ENCODE measurements around the gene RPS15A. TPM values are rescaled to one million over a fixed set of nuclear protein-coding genes. Genes with fewer than 3 reads are reported as not detected.

Gene RPS15A
- total RNA-seq (1,000 to 10,000 TPM; 1,015 to 1,060 TPM), polyA plus RNA-seq (ENCODE audit: insufficient read length in 6 of 6) (1,000 to 10,000 TPM; 2,477 to 3,133 (median 3,038) TPM)
- long read RNA-seq, donor 1, transcript RPS15A-201 (5 exons, 2,203 nt): minor isoform, 232 of 3,906 reads
- long read RNA-seq, donor 1, transcript RPS15A-209 (2 exons, 606 nt): minor isoform, 17 of 3,906 reads
- long read RNA-seq, donor 1, transcript RPS15A-212 (6 exons, 589 nt): minor isoform, 13 of 3,906 reads
- long read RNA-seq, donor 1, transcript RPS15A-203 (5 exons, 525 nt): major isoform, 2,797 of 3,906 reads
- long read RNA-seq, donor 1, partial matches to known transcripts: 793 of 3,906 reads
- long read RNA-seq, donor 1, other reads (novel, unspliced or antisense): 35 of 3,906 reads
- long read RNA-seq, donor 2, transcript RPS15A-206 (3 exons, 1,022 nt): minor isoform, 13 of 3,444 reads
- long read RNA-seq, donor 2, transcript RPS15A-201 (5 exons, 2,203 nt): minor isoform, 183 of 3,444 reads
- long read RNA-seq, donor 2, transcript RPS15A-209 (2 exons, 606 nt): minor isoform, 14 of 3,444 reads
- long read RNA-seq, donor 2, transcript RPS15A-203 (5 exons, 525 nt): major isoform, 2,106 of 3,444 reads
- long read RNA-seq, donor 2, partial matches to known transcripts: 1,103 of 3,444 reads
- long read RNA-seq, donor 2, other reads (novel, unspliced or antisense): 5 of 3,444 reads
- long read RNA-seq, donor 3, transcript RPS15A-203 (5 exons, 525 nt): major isoform, 2,477 of 3,442 reads
- long read RNA-seq, donor 3, transcript RPS15A-212 (6 exons, 589 nt): minor isoform, 19 of 3,442 reads
- long read RNA-seq, donor 3, transcript RPS15A-209 (2 exons, 606 nt): minor isoform, 17 of 3,442 reads
- long read RNA-seq, donor 3, transcript RPS15A-201 (5 exons, 2,203 nt): minor isoform, 207 of 3,442 reads
- long read RNA-seq, donor 3, partial matches to known transcripts: 689 of 3,442 reads
- long read RNA-seq, donor 3, other reads (novel, unspliced or antisense): 14 of 3,442 reads
- long read RNA-seq, donor 4, transcript RPS15A-212 (6 exons, 589 nt): minor isoform, 7 of 1,668 reads
- long read RNA-seq, donor 4, transcript RPS15A-201 (5 exons, 2,203 nt): minor isoform, 94 of 1,668 reads
- long read RNA-seq, donor 4, transcript RPS15A-203 (5 exons, 525 nt): major isoform, 1,233 of 1,668 reads
- long read RNA-seq, donor 4, partial matches to known transcripts: 310 of 1,668 reads
- long read RNA-seq, donor 4, other reads (novel, unspliced or antisense): 17 of 1,668 reads
- long read RNA-seq, donor 5, transcript RPS15A-203 (5 exons, 525 nt): major isoform, 2,262 of 3,223 reads
- long read RNA-seq, donor 5, transcript RPS15A-201 (5 exons, 2,203 nt): minor isoform, 140 of 3,223 reads
- long read RNA-seq, donor 5, transcript RPS15A-209 (2 exons, 606 nt): minor isoform, 7 of 3,223 reads
- long read RNA-seq, donor 5, transcript RPS15A-212 (6 exons, 589 nt): minor isoform, 11 of 3,223 reads
- long read RNA-seq, donor 5, partial matches to known transcripts: 768 of 3,223 reads
- long read RNA-seq, donor 5, other reads (novel, unspliced or antisense): 20 of 3,223 reads
- long read RNA-seq, donor 6, transcript RPS15A-212 (6 exons, 589 nt): minor isoform, 15 of 6,150 reads
- long read RNA-seq, donor 6, transcript RPS15A-209 (2 exons, 606 nt): minor isoform, 20 of 6,150 reads
- long read RNA-seq, donor 6, transcript RPS15A-203 (5 exons, 525 nt): major isoform, 4,329 of 6,150 reads
- long read RNA-seq, donor 6, transcript RPS15A-201 (5 exons, 2,203 nt): minor isoform, 357 of 6,150 reads
- long read RNA-seq, donor 6, partial matches to known transcripts: 1,361 of 6,150 reads
- long read RNA-seq, donor 6, other reads (novel, unspliced or antisense): 35 of 6,150 reads
- long read RNA-seq, donor 7, transcript RPS15A-203 (5 exons, 525 nt): major isoform, 1,657 of 2,763 reads
- long read RNA-seq, donor 7, transcript RPS15A-201 (5 exons, 2,203 nt): minor isoform, 120 of 2,763 reads
- long read RNA-seq, donor 7, transcript RPS15A-209 (2 exons, 606 nt): minor isoform, 16 of 2,763 reads
- long read RNA-seq, donor 7, transcript RPS15A-212 (6 exons, 589 nt): minor isoform, 9 of 2,763 reads
- long read RNA-seq, donor 7, partial matches to known transcripts: 933 of 2,763 reads
- long read RNA-seq, donor 7, other reads (novel, unspliced or antisense): 18 of 2,763 reads
- long read RNA-seq, donor 8, transcript RPS15A-212 (6 exons, 589 nt): minor isoform, 10 of 1,551 reads
- long read RNA-seq, donor 8, transcript RPS15A-201 (5 exons, 2,203 nt): minor isoform, 78 of 1,551 reads
- long read RNA-seq, donor 8, transcript RPS15A-210 (4 exons, 418 nt): minor isoform, 6 of 1,551 reads
- long read RNA-seq, donor 8, transcript RPS15A-203 (5 exons, 525 nt): major isoform, 1,116 of 1,551 reads
- long read RNA-seq, donor 8, partial matches to known transcripts: 323 of 1,551 reads
- long read RNA-seq, donor 8, other reads (novel, unspliced or antisense): 5 of 1,551 reads
- long read RNA-seq, donor 9, transcript RPS15A-203 (5 exons, 525 nt): major isoform, 14 of 24 reads
- long read RNA-seq, donor 9, partial matches to known transcripts: 5 of 24 reads
- long read RNA-seq, donor 9, other reads (novel, unspliced or antisense): 0 of 24 reads
- long read RNA-seq, donor 10, transcript RPS15A-212 (6 exons, 589 nt): minor isoform, 6 of 1,455 reads
- long read RNA-seq, donor 10, transcript RPS15A-203 (5 exons, 525 nt): major isoform, 1,073 of 1,455 reads
- long read RNA-seq, donor 10, transcript RPS15A-210 (4 exons, 418 nt): minor isoform, 5 of 1,455 reads
- long read RNA-seq, donor 10, transcript RPS15A-201 (5 exons, 2,203 nt): minor isoform, 84 of 1,455 reads
- long read RNA-seq, donor 10, partial matches to known transcripts: 278 of 1,455 reads
- long read RNA-seq, donor 10, other reads (novel, unspliced or antisense): 6 of 1,455 reads
- long read RNA-seq, donor 11: 0 reads
- long read RNA-seq, donor 12, transcript RPS15A-201 (5 exons, 2,203 nt): minor isoform, 96 of 1,806 reads
- long read RNA-seq, donor 12, transcript RPS15A-203 (5 exons, 525 nt): major isoform, 1,377 of 1,806 reads
- long read RNA-seq, donor 12, transcript RPS15A-209 (2 exons, 606 nt): minor isoform, 5 of 1,806 reads
- long read RNA-seq, donor 12, partial matches to known transcripts: 322 of 1,806 reads
- long read RNA-seq, donor 12, other reads (novel, unspliced or antisense): 0 of 1,806 reads

DNA sequence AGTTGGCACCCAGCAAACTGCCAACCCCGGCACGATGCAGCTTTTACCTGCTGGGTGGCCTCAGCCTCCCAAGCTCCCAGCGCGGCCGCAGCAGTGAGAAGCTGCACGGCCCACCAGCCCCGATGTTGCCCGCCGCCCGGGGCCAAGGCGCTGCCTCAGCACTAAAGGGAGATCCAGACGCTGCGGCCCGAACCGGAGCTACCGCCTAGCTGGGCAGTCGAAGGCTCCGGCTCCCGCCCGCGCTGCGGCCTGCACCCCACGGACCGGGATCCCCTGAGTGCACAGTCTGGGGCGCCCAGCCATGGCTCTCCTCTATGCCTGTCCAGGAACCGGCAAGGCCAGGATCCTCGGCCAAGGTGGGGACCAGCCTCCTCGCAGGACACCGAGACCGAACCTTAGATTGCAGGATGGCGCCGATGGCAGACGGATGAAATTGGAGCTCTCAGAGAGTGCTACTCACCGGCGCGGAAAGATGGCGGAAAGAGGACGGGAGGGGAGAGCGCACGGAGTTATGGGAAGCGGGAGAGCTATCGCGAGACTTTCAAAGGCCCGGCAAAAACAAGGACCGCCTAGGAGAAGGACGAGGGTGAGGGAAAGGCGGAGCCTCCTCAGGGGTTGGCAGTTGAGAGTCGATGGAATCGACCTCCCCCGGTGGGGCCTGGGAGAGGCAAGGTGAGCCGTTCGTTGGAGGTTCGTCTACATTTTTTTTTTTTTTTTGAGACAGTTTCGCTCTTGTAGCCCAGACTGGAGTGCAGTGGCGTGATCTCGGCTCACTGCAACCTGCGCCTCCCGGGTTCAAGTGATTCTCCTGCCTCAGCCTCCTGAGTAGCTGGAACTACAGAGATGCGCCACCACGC, at the start of gene RPS15A:
RPS15A (minus strand) TSS at position 485 of the 857 bp plus-strand sequence. CDS start 1,221 bp downstream, outside the sequence.
- Histone ChIP-seq H3K27me3 (no peaks in the 10 kb centered on the region), H3K27ac (peak within 1 kb of the TSS; percentile 74 to 89), H3K4me1 (peaks cover 33 to 52% of the 10 kb centered on the region in 2 donors), H3K9me3 (no peaks in the 10 kb centered on the region), H3K36me3 (peaks cover 0 to 73% of the 10 kb centered on the region in 2 donors), H3K4me3 (peak within 1 kb of the TSS; percentile 78 to 79)
- TF ChIP-seq, protein P1, sequence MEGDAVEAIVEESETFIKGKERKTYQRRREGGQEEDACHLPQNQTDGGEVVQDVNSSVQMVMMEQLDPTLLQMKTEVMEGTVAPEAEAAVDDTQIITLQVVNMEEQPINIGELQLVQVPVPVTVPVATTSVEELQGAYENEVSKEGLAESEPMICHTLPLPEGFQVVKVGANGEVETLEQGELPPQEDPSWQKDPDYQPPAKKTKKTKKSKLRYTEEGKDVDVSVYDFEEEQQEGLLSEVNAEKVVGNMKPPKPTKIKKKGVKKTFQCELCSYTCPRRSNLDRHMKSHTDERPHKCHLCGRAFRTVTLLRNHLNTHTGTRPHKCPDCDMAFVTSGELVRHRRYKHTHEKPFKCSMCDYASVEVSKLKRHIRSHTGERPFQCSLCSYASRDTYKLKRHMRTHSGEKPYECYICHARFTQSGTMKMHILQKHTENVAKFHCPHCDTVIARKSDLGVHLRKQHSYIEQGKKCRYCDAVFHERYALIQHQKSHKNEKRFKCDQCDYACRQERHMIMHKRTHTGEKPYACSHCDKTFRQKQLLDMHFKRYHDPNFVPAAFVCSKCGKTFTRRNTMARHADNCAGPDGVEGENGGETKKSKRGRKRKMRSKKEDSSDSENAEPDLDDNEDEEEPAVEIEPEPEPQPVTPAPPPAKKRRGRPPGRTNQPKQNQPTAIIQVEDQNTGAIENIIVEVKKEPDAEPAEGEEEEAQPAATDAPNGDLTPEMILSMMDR (IDR thresholded peaks at IDR 0.05): no peak
- peak; percentile 97 for ATAC-seq
- DNase-seq: peak; percentile 93 to 98 (median 96)
- intact Hi-C loops (cut with DNase I): no loop called here

DNA sequence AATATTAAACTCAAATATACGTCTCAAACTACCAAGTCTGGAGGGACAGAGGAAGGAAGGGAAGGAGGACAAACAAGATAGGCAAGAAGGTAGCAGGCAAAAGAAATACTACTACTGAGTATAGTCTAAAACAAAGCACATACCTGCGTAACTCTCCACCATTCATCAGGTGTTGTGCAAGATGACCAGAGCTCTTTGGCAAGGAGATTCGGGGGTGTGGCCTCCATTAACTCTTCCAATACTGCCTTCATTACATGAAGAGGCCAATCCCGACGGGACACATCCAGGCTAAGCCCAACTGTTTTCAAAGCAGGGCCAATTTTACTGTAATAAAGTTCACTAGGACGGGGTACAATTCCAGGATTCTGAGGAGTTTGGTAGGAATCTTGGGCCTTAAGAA, 49.4 kb upstream of the RPS15A start:
- TF ChIP-seq, protein P1 (IDR thresholded peaks at IDR 0.05): no peak
- peaks cover 0 to 6% of the 10 kb centered on the region in 2 donors for H3K4me1 ChIP-seq
- H3K27me3 ChIP-seq: no peaks in the 10 kb centered on the region
- no peak overlapping the region for H3K4me3 ChIP-seq
- intact Hi-C loops (cut with DNase I): no loop called here
- peak overlapping the region in 1 of 2 donors; percentile 33 for H3K27ac ChIP-seq
- no peaks in the 10 kb centered on the region for H3K9me3 ChIP-seq
- peak; percentile 95 for ATAC-seq
- H3K36me3 ChIP-seq: peaks cover 0 to 96% of the 10 kb centered on the region in 2 donors
- DNase-seq: peak in 2 of 4 donors; percentile 1 to 47

DNA sequence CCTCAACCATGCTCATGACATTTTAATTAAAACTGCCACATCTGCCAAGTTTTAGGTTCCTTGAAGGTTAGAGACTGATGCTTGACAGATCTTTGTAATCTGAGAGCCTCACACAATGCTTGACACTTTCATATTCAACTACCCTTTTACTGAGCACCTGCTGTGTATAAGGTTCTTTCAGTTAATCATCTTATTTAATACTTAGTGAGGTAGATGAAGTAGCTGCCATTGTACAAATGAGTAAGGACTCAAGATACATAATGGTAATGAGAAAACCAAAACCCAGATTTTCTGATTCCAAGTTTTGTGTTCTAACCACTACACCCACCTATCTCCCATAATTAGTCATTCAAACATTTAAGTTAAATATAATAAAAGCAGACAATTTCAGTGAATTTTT, 46.6 kb upstream of the RPS15A start:
- Histone ChIP-seq H3K27ac (no peak overlapping the region), H3K36me3 (peaks cover 4 to 99% of the 10 kb centered on the region in 2 donors), H3K4me1 (peaks cover 0 to 6% of the 10 kb centered on the region in 2 donors), H3K27me3 (no peaks in the 10 kb centered on the region), H3K4me3 (no peak overlapping the region), H3K9me3 (no peaks in the 10 kb centered on the region)
- no peak for DNase-seq
- TF ChIP-seq, protein P1 (IDR thresholded peaks at IDR 0.05): no peak
- ATAC-seq: no peak
- intact Hi-C loops (cut with DNase I): no loop called here
